ENCODE data around the gene RNF121.

RNF121 gene

DNA sequence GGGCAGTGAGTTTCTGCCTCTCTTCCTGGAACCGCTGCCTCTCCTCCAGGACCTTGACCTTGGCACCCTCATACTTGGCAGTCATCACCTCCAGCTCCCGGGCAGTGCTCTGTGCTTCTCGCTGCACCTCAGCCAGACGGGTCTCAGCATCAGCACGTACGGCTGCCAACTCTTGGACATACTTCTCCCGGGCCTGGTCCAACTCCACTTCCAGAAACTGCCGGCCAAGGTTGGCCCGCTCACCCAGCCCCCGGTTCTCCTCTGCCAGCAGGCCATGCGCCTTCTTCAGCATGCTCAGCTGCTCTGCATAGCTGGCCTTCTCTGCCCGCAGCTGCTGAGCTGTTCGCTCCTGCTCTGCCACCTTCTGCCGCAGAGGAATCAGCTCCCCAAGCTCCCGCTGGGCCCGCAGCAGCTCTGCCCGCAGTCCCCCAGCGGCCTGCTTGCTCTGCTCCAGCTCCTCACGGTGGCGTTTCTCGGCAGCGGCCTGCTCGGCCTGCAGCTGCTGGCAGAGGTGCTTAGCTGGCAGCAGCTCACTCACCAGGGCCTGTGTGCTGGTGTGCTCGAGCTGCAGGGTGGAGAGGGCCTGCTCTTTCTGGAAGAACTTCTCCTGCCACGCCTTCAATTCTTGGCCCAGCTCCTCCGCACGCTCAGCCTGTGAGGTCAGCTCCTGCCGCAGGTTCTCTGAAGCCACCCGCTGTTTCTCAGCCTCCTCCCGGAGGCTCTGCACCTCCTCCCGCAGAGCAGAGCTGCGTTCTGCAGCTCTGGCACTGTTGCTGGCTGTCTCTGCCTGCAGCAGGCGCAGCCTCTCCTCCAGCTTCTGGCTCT, 84.3 kb downstream of the RNF121 start:
- in situ Hi-C loops (cut with HindIII; ENCODE audit: low pct_ligation_motif_present, low sequenced_read_pairs), result no loop called here
- no peak overlapping the region for H3K4me3 ChIP-seq (ENCODE audit: low read depth, low read length)
- TF ChIP-seq, protein P1, sequence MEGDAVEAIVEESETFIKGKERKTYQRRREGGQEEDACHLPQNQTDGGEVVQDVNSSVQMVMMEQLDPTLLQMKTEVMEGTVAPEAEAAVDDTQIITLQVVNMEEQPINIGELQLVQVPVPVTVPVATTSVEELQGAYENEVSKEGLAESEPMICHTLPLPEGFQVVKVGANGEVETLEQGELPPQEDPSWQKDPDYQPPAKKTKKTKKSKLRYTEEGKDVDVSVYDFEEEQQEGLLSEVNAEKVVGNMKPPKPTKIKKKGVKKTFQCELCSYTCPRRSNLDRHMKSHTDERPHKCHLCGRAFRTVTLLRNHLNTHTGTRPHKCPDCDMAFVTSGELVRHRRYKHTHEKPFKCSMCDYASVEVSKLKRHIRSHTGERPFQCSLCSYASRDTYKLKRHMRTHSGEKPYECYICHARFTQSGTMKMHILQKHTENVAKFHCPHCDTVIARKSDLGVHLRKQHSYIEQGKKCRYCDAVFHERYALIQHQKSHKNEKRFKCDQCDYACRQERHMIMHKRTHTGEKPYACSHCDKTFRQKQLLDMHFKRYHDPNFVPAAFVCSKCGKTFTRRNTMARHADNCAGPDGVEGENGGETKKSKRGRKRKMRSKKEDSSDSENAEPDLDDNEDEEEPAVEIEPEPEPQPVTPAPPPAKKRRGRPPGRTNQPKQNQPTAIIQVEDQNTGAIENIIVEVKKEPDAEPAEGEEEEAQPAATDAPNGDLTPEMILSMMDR (IDR thresholded peaks at IDR 0.05; ENCODE audit: low read depth, low read length, missing control alignments), result no peak
- no peaks in the 10 kb centered on the region for H3K27me3 ChIP-seq (replicated peaks)
- DNase-seq, result peak; percentile 28
- H3K36me3 ChIP-seq (replicated peaks), result peaks cover 94% of the 10 kb centered on the region
- H3K27ac ChIP-seq, result no peak overlapping the region

DNA sequence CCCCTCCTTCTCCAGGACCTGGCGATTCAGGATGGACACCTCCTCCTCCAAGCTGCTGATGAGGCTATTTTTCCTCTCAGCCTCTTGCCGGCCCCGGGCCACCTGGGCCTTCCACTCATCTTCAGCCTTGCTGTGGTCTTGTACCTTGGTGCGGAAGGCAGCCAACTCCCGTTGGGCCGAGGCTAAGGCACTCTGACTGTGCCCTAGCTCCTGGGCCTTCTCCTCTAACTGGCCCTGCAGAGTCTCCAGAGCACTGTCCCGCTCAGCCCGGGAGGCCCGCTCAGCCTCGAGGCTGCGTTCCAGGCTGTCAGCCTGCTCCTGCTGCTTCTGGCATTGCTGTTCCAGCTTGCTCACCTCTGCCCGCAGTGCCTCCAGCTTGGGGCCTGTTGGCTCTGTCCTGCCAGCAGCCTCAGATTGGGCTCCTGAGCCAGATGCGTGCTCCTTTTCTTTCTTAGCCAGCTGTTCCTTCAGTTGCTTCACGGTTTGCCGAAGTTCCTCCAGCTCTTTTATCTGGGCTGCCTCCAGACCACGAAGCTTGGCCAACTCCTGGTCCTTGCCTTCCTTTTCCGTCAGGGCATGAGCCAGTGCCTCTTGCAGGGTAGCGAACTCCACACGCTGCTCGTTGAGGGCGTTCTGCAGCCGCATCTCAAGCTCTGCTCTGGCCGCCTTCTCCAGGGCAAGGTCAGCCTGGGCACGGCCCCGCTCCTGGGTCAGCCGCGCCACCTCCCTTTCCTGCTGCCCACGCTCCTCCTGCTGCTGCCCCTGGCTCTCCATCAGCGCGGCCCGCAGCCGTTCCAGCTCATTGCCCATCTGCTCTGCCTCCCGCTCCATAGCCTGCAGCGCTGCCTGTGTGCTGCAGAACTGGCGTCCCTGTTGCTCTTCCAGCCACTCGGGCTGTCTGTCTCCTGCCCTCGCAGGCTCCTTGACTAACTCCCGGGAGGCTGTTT, 85.2 kb downstream of the RNF121 start:
- Histone ChIP-seq H3K27me3 (replicated peaks) (no peaks in the 10 kb centered on the region), H3K4me3 (ENCODE audit: low read depth, low read length) (no peak overlapping the region), H3K36me3 (replicated peaks) (peaks cover 96% of the 10 kb centered on the region), H3K27ac (no peak overlapping the region)
- DNase-seq, result no peak
- TF ChIP-seq, protein P1 (IDR thresholded peaks at IDR 0.05; ENCODE audit: low read depth, low read length, missing control alignments), result no peak
- in situ Hi-C loops (cut with HindIII; ENCODE audit: low pct_ligation_motif_present, low sequenced_read_pairs), result no loop called here

DNA sequence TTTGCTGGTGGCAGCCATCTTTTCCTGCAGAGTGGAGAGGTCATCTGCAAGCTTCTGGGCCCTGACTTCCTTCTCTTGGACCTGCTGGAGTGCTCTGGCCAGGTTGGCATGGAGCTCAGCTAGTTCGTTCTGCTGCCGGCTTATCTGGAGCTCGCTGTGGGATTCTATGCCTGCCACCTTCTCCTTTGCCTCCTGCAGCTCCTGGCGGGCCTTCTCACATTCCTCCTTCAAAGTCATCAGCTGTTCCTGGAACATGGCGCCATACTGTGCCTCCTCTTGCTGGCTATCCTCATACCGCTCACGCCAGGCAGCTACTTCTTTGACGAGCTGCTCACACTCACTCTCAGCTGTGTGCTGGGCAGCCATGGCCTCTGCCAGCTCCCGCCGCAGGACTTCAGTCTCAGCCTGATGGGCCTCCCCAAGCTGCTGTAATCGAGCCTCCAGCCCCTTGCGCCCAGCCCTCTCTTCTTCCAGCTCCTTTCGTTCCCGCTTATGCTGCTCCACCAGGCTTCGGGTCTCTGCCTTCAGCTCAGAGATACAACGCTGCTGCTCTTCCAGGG, 86.0 kb downstream of the RNF121 start:
- H3K27me3 ChIP-seq (replicated peaks), result no peaks in the 10 kb centered on the region
- in situ Hi-C loops (cut with HindIII; ENCODE audit: low pct_ligation_motif_present, low sequenced_read_pairs), result no loop called here
- TF ChIP-seq, protein P1 (IDR thresholded peaks at IDR 0.05; ENCODE audit: low read depth, low read length, missing control alignments), result no peak
- H3K27ac ChIP-seq, result no peak overlapping the region
- H3K36me3 ChIP-seq (replicated peaks), result peaks cover 97% of the 10 kb centered on the region
- no peak overlapping the region for H3K4me3 ChIP-seq (ENCODE audit: low read depth, low read length)
- DNase-seq, result no peak

DNA sequence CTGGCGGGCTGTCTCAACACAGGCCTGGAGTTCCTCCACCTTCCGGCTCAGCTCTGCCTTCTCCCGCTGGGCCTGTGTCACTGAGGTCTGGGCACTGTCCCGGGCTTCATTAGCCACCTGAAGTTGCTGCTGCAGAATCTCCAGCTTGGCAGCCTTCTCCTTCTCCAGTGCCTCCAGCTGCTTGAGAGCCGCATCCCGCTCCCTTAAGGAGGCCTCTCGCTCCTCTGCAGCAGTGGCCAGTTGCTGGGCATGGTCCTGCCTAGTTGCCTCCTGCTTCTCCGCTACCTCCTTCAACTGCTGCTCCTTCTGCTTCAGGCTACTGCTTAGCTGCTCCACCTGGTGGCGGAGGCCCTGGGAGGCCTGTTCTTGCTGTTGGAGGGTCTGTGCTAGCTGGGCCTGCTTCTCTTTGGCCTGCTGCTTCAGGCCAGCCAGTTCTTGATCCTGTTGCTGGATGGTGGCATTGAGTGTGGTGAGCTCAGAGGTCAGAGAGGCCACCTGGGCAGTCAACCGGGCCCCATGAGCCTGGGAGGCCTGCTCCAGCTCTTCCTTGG, 86.7 kb downstream of the RNF121 start:
- H3K36me3 ChIP-seq (replicated peaks), result peaks cover 97% of the 10 kb centered on the region
- H3K27ac ChIP-seq, result no peak overlapping the region
- in situ Hi-C loops (cut with HindIII; ENCODE audit: low pct_ligation_motif_present, low sequenced_read_pairs), result no loop called here
- peak; percentile 28 for DNase-seq
- TF ChIP-seq, protein P1 (IDR thresholded peaks at IDR 0.05; ENCODE audit: low read depth, low read length, missing control alignments), result peak; percentile 74
- H3K27me3 ChIP-seq (replicated peaks), result no peaks in the 10 kb centered on the region
- no peak overlapping the region for H3K4me3 ChIP-seq (ENCODE audit: low read depth, low read length)

DNA sequence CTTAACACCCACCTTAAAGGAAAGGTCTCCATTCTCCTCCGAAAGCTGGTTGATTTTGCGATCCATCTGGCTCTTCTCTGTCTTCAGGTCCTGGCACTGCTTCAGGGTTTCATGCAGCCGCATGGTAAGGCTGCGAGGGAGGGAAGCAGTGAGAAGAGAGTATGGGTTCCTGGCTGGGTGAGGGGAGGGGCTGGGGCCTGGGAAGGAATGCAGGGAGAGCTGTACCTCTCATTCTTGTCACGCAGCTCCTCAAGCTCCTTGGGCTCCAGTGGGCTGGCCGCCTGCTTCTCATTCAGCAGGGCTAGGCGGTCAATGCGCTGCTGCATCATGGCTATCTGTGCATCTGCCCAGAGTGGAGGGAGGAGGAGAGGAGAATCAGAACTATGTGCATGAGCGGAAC, 89.3 kb downstream of the RNF121 start:
- peaks cover 97% of the 10 kb centered on the region for H3K36me3 ChIP-seq (replicated peaks)
- in situ Hi-C loops (cut with HindIII; ENCODE audit: low pct_ligation_motif_present, low sequenced_read_pairs), result no loop called here
- no peak overlapping the region for H3K4me3 ChIP-seq (ENCODE audit: low read depth, low read length)
- TF ChIP-seq, protein P1 (IDR thresholded peaks at IDR 0.05; ENCODE audit: low read depth, low read length, missing control alignments), result no peak
- no peak overlapping the region for H3K27ac ChIP-seq
- no peak for DNase-seq
- no peaks in the 10 kb centered on the region for H3K27me3 ChIP-seq (replicated peaks)
